NCI-H2081 (cell line): Measurements from ENCODE around the gene RASSF7.
"Not testable (repeated sequence)": the region's sequence is repeated elsewhere in the genome, so short reads cannot be mapped to it uniquely, and the experiment has no call there.

Experiments
- DNase-seq, 2 experiments: peaks; one replicate each; lab custom pipeline; 2025; lab: John Stamatoyannopoulos, UW

Gene RASSF7

GRCh38 chr11:567011-567628 is 6.3 kb downstream of the RASSF7 start:
- DNase-seq: no peak

- DNase-seq: no peak
Measured at GRCh38 chr11:567629-568292, 7.0 kb downstream of the RASSF7 start.

GRCh38 chr11:568306-569157 is 7.8 kb downstream of the RASSF7 start:
- DNase-seq: peak; percentile 97 to 98

- no peak for DNase-seq
Measured at GRCh38 chr11:569158-569885, 8.6 kb downstream of the RASSF7 start.

- DNase-seq: no peak
Measured at GRCh38 chr11:571802-572185, 11.0 kb downstream of the RASSF7 start.

GRCh38 chr11:573146-573759 is 12.5 kb downstream of the RASSF7 start:
- DNase-seq: no peak

GRCh38 chr11:574031-574570 is 13.3 kb downstream of the RASSF7 start:
- not testable (repeated sequence) for DNase-seq

GRCh38 chr11:574632-575312 is 14.0 kb downstream of the RASSF7 start:
- no peak for DNase-seq

GRCh38 chr11:575313-575995 is 14.7 kb downstream of the RASSF7 start:
- DNase-seq: peak; percentile 83 to 92

- DNase-seq: peak; percentile 93 to 94
Measured at GRCh38 chr11:575996-576768, 15.4 kb downstream of the RASSF7 start, which contains the start of gene PHRF1. PHRF1 (plus strand) TSS chr11:576470; CDS start chr11:581513, 5,043 bp downstream.

GRCh38 chr11:576811-577610 is 16.2 kb downstream of the RASSF7 start:
- DNase-seq: no peak

- DNase-seq: no peak
Measured at GRCh38 chr11:577611-577894, 16.8 kb downstream of the RASSF7 start.

GRCh38 chr11:578276-579035 is 17.7 kb downstream of the RASSF7 start:
- no peak for DNase-seq

- DNase-seq: no peak
Measured at GRCh38 chr11:579830-580601, 19.2 kb downstream of the RASSF7 start.

GRCh38 chr11:581342-581741 is 20.6 kb downstream of the RASSF7 start:
- no peak for DNase-seq

- no peak for DNase-seq
Measured at GRCh38 chr11:581752-582151, 21.0 kb downstream of the RASSF7 start.

- DNase-seq: no peak
Measured at GRCh38 chr11:584287-584686, 23.5 kb downstream of the RASSF7 start.
